Ishikawa (cell line): ENCODE data around the gene B4GALNT1.

Experiments used
- CEBPB ChIP-seq: IDR thresholded peaks from 2 replicates; pipeline ENCODE4 v1.6.1; 2012
- CREB1 ChIP-seq: IDR thresholded peaks from 2 replicates; pipeline ENCODE4 v1.6.1; 2012; ENCODE audit warnings: low read depth
- EGR1 ChIP-seq: IDR thresholded peaks from 2 replicates; pipeline ENCODE4 v1.6.1; 2012
- EP300 ChIP-seq: IDR thresholded peaks from 2 replicates; pipeline ENCODE4 v1.6.1; 2012; ENCODE audit warnings: borderline replicate concordance
- FOXM1 ChIP-seq: IDR thresholded peaks from 2 replicates; pipeline ENCODE4 v1.6.1; 2012; ENCODE audit warnings: low read depth, borderline replicate concordance
- MAX ChIP-seq: IDR thresholded peaks from 2 replicates; pipeline ENCODE4 v1.6.1; 2012
- NFIC ChIP-seq: IDR thresholded peaks from 2 replicates; pipeline ENCODE4 v1.6.1; 2012
- RAD21 ChIP-seq: IDR thresholded peaks from 2 replicates; pipeline ENCODE4 v1.6.1; 2012; ENCODE audit warnings: low read depth
- REST ChIP-seq: IDR thresholded peaks from 2 replicates; pipeline ENCODE4 v1.6.1; 2012; ENCODE audit warnings: low read depth, mild to moderate bottlenecking
- TAF1 ChIP-seq: IDR thresholded peaks from 2 replicates; pipeline ENCODE4 v1.6.1; 2012; ENCODE audit warnings: low read depth, mild to moderate bottlenecking
- TCF12 ChIP-seq: IDR thresholded peaks from 2 replicates; pipeline ENCODE4 v1.6.1; 2012; ENCODE audit warnings: low read depth
- TEAD4 ChIP-seq: IDR thresholded peaks from 2 replicates; pipeline ENCODE4 v1.6.1; 2012
- USF1 ChIP-seq: IDR thresholded peaks from 2 replicates; pipeline ENCODE4 v1.6.1; 2012
- YY1 ChIP-seq: IDR thresholded peaks from 2 replicates; pipeline ENCODE4 v1.6.1; 2012; ENCODE audit warnings: low read depth
- ZBTB7A ChIP-seq: IDR thresholded peaks from 2 replicates; pipeline ENCODE4 v1.6.1; 2012; ENCODE audit warnings: low read depth

B4GALNT1 gene

GRCh38 chr12:57627501-57628279 is 5.3 kb downstream of the B4GALNT1 start:
- TF ChIP-seq CREB1 (no peak), NFIC (no peak), FOXM1 (no peak), USF1 (no peak)

GRCh38 chr12:57626921-57627445 is 6.0 kb downstream of the B4GALNT1 start:
- TF ChIP-seq ZBTB7A (no peak), YY1 (no peak), TEAD4 (no peak), REST (no peak), CEBPB (no peak), TAF1 (no peak), EGR1 (no peak), RAD21 (no peak), TCF12 (no peak), NFIC (no peak), MAX (no peak), EP300 (no peak), USF1 (no peak), FOXM1 (no peak)

- TF ChIP-seq ZBTB7A (no peak), TAF1 (no peak), TEAD4 (no peak), CEBPB (no peak), CREB1 (no peak)
Observed at GRCh38 chr12:57626111-57626920, 6.7 kb downstream of the B4GALNT1 start.

GRCh38 chr12:57625261-57626032 is 7.6 kb downstream of the B4GALNT1 start:
- no peak for TF ChIP-seq CREB1
- no peak for TF ChIP-seq FOXM1
- no peak for TF ChIP-seq ZBTB7A
- no peak for TF ChIP-seq CEBPB
- TF ChIP-seq RAD21, result no peak
- TF ChIP-seq TEAD4, result no peak
- no peak for TF ChIP-seq TCF12

GRCh38 chr12:57624441-57625220 is 8.4 kb downstream of the B4GALNT1 start:
- TF ChIP-seq MAX (no peak), EP300 (no peak), NFIC (no peak), EGR1 (no peak), RAD21 (no peak), YY1 (no peak), TAF1 (no peak), CREB1 (no peak), ZBTB7A (no peak), REST (no peak), CEBPB (no peak), FOXM1 (no peak)
